Mesothelial cell of epicardium (in vitro differentiated cells): ENCODE data around the gene DAAM1. TPM values are rescaled to one million over a fixed set of nuclear protein-coding genes. Genes with fewer than 3 reads are reported as not detected.
A peak's percentile ranks its signal among the peaks of the same experiment; 100 is the strongest.

Experiments
- DNase-seq, 2 experiments: peaks; one replicate each; pipeline ENCODE4 v3.0.0; 2021; ENCODE audit warnings: low spot score in 2 of 2; ENCODE audit not compliant: unreplicated experiment in 2 of 2
- H3K27ac Mint-ChIP-seq: 2 replicates; pipeline ENCODE4 v1.8.0; 2021; ENCODE audit warnings: mixed read lengths
- H3K27me3 Mint-ChIP-seq: 2 replicates; pipeline ENCODE4 v1.8.0; 2021; ENCODE audit warnings: low read depth, mixed read lengths
- H3K36me3 Mint-ChIP-seq: 2 replicates; pipeline ENCODE4 v1.8.0; 2021; ENCODE audit warnings: mixed read lengths
- H3K4me1 Mint-ChIP-seq: 2 replicates; pipeline ENCODE4 v1.8.0; 2021; ENCODE audit warnings: mixed read lengths
- H3K4me3 Mint-ChIP-seq: 2 replicates; pipeline ENCODE4 v1.8.0; 2021; ENCODE audit warnings: mild to moderate bottlenecking, moderate library complexity, mixed read lengths
- H3K9me3 Mint-ChIP-seq: 2 replicates; pipeline ENCODE4 v1.8.0; 2021; ENCODE audit warnings: mixed read lengths
- CTCF ChIP-seq: fragments of 200-600 bp; sonication (generic); IDR thresholded peaks from one replicate; pipeline ENCODE4 v1.5.0; 2021; ENCODE audit warnings: antibody characterized with exemption; ENCODE audit not compliant: unreplicated experiment
- total RNA-seq: library from RNA; stranded (reverse); gene quantifications from 3 replicates; pipeline ENCODE4 v1.2.1, GENCODE V29; 2021

DAAM1 gene
- total RNA-seq, 1 donor from 2014 or later, result 44.2 TPM

- Mint-ChIP-seq H3K27me3 (peaks cover 7% of the 10 kb centered on the region), H3K4me1 (peaks cover 15% of the 10 kb centered on the region), H3K27ac (no peak overlapping the region), H3K9me3 (no peaks in the 10 kb centered on the region), H3K4me3 (no peak overlapping the region), H3K36me3 (no peaks in the 10 kb centered on the region)
- TF ChIP-seq CTCF, result no peak
- DNase-seq, result no peak
Measured at GRCh38 chr14:59182641-59183040, 5.8 kb upstream of the DAAM1 start.

- TF ChIP-seq CTCF, result no peak
- DNase-seq, result no peak
- no peak overlapping the region for H3K27ac Mint-ChIP-seq
Measured at GRCh38 chr14:59183150-59183549, 5.3 kb upstream of the DAAM1 start.

GRCh38 chr14:59184396-59184795 is 4.1 kb upstream of the DAAM1 start:
- no peak for TF ChIP-seq CTCF
- Mint-ChIP-seq H3K9me3 (no peaks in the 10 kb centered on the region), H3K4me1 (peaks cover 19% of the 10 kb centered on the region), H3K27me3 (peaks cover 7% of the 10 kb centered on the region), H3K4me3 (no peak overlapping the region), H3K27ac (no peak overlapping the region), H3K36me3 (no peaks in the 10 kb centered on the region)
- no peak for DNase-seq

More at GRCh38 chr14:59183150-59183549, 5.3 kb upstream of the DAAM1 start:
- Mint-ChIP-seq H3K36me3 (no peaks in the 10 kb centered on the region), H3K4me1 (peaks cover 18% of the 10 kb centered on the region), H3K9me3 (no peaks in the 10 kb centered on the region), H3K27me3 (peaks cover 7% of the 10 kb centered on the region), H3K4me3 (no peak overlapping the region)

- Mint-ChIP-seq H3K27me3 (peaks cover 7% of the 10 kb centered on the region), H3K9me3 (no peaks in the 10 kb centered on the region), H3K4me1 (peaks cover 31% of the 10 kb centered on the region), H3K36me3 (no peaks in the 10 kb centered on the region), H3K4me3 (no peak overlapping the region), H3K27ac (no peak overlapping the region)
- no peak for TF ChIP-seq CTCF
- DNase-seq, result no peak
Measured at GRCh38 chr14:59185676-59186075, 2.8 kb upstream of the DAAM1 start.

- no peak overlapping the region for H3K27ac Mint-ChIP-seq
- H3K4me3 Mint-ChIP-seq, result no peak overlapping the region
- H3K36me3 Mint-ChIP-seq, result no peaks in the 10 kb centered on the region
- peaks cover 31% of the 10 kb centered on the region for H3K4me1 Mint-ChIP-seq
- H3K9me3 Mint-ChIP-seq, result no peaks in the 10 kb centered on the region
- no peak for DNase-seq
- TF ChIP-seq CTCF, result no peak
- H3K27me3 Mint-ChIP-seq, result peaks cover 7% of the 10 kb centered on the region
Measured at GRCh38 chr14:59186306-59186705, 2.2 kb upstream of the DAAM1 start.

- no peak overlapping the region for H3K27ac Mint-ChIP-seq
Measured at GRCh38 chr14:59187118-59187517, 1.3 kb upstream of the DAAM1 start.

More at GRCh38 chr14:59187118-59187517, 1.3 kb upstream of the DAAM1 start:
- no peaks in the 10 kb centered on the region for H3K36me3 Mint-ChIP-seq
- H3K27me3 Mint-ChIP-seq, result peaks cover 7% of the 10 kb centered on the region
- DNase-seq, result no peak
- peak overlapping the region; percentile 85 for H3K4me3 Mint-ChIP-seq
- H3K4me1 Mint-ChIP-seq, result peaks cover 31% of the 10 kb centered on the region
- H3K9me3 Mint-ChIP-seq, result no peaks in the 10 kb centered on the region
- no peak for TF ChIP-seq CTCF
